Measurements from ENCODE around the gene PLA2G4B. TPM values are rescaled to one million over a fixed set of nuclear protein-coding genes. Genes with fewer than 3 reads are reported as not detected.

PLA2G4B gene
- total and polyA plus RNA-seq, 2 of the 8 experiments (the other 6 are each of a cell fraction or from before 2014, with no cell fraction given), result 4.2 to 9.2 TPM

DNA sequence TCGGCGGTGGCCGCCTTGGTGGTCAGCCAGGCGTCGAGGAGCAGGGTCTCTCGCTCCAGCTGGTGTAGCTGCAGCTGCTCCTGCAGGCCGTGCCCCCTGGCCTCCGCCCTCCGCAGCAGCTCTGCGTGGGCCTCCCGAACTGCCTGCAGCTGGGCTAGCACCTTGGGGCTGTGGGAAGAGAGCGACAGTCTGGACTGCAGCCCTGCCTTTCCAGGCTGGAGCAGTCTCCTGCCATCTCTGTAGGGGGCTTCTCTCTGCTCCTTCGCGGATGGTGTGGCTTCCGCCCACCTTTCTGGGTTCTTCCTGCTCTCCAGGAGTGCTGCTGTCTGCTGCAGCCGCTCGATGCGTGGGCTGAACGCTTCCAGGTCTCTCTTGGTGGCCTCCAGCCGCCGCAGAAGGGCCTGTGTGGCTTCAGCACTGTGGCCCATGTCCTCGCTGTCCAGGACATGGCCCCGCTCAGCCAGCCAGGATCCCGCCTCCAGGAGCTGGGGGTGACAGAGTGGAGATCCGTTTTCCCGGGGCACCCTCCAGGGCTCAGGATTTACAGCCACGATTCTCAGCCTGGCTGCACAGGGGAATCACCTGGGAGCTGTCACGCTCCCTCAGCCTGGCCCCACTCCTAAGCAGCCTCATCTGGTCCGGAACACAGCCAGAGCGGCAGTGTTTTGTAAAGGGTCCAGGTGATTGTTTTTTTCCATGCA lies 16.8 kb downstream of the PLA2G4B start:
- no peak for DNase-seq (ENCODE audit: low read depth in 1 of 2, low spot score in 2 of 2)
- no peak overlapping the region for H3K27ac ChIP-seq (ENCODE audit: low read depth, low read length)

More for the DNA sequence above, 16.8 kb downstream of the PLA2G4B start:
- Histone ChIP-seq H3K14ac (ENCODE audit: insufficient read length) (no peak overlapping the region), H2AK5ac (ENCODE audit: low read depth, low read length) (no peak overlapping the region), H3K27me3 (replicated peaks in 1 of 4; ENCODE audit: control insufficient read depth in 3 of 4, extremely low read depth in 1 of 4, insufficient read depth in 3 of 4, low read length in 3 of 4) (no peaks in the 10 kb centered on the region; a peak in 1 of 7 replicates), H3K56ac (replicated peaks; ENCODE audit: insufficient read length, low read depth, low read length) (no peak overlapping the region), H4K91ac (replicated peaks; ENCODE audit: insufficient read length, low read length) (no peak overlapping the region), H3K4me3 (ENCODE audit: extremely low read depth in 1 of 4, insufficient read depth in 2 of 4, low read depth in 3 of 4, low read length in 4 of 4) (no peak overlapping the region), H2AFZ (ENCODE audit: low read length) (no peak overlapping the region), H3K79me1 (ENCODE audit: low read depth, low read length) (no peaks in the 10 kb centered on the region), H2BK12ac (ENCODE audit: low read depth, low read length) (peak overlapping the region; percentile 60; the same call in 1 of the 2 replicates), H3K9me3 (ENCODE audit: insufficient read depth in 2 of 2, low read depth in 1 of 2, low read length in 1 of 2) (no peaks in the 10 kb centered on the region), H4K20me1 (replicated peaks in 1 of 2; ENCODE audit: control insufficient read depth in 1 of 2, insufficient read depth in 2 of 2, low read length in 2 of 2) (no peaks in the 10 kb centered on the region), H3K4me1 (replicated peaks in 1 of 4; ENCODE audit: control insufficient read depth in 3 of 4, insufficient read depth in 4 of 4, low read length in 3 of 4) (peaks cover 0 to 11% (median 2%) of the 10 kb centered on the region in 4 experiments; a peak in 3 of 7 replicates), H4K5ac (ENCODE audit: insufficient read length, low read depth, low read length) (no peak overlapping the region), H2BK20ac (ENCODE audit: low read length) (no peak overlapping the region), H3K4ac (replicated peaks; ENCODE audit: insufficient read length, low read depth, low read length) (no peak overlapping the region), H3K36me3 (ENCODE audit: control insufficient read depth in 2 of 4, insufficient read depth in 4 of 4, low read length in 3 of 4) (no peaks in the 10 kb centered on the region), H2BK5ac (ENCODE audit: low read depth, low read length) (no peak overlapping the region), H2BK120ac (replicated peaks; ENCODE audit: low read depth, low read length) (no peak overlapping the region), H3K18ac (ENCODE audit: extremely low read depth, low read length) (no peak overlapping the region; the same call in 1 of the 2 replicates), H4K8ac (ENCODE audit: extremely low read depth, insufficient read depth, low read length) (peak overlapping the region; percentile 75), H3K23me2 (ENCODE audit: low read depth, low read length) (0 out of 2 replicates have a peak, but pooled peaks cover 2% of the 10 kb centered on the region), H3K4me2 (ENCODE audit: insufficient read depth in 1 of 2, low read depth in 2 of 2, low read length in 2 of 2) (no peak overlapping the region), H3K9ac (replicated peaks in 1 of 4; ENCODE audit: extremely low read depth in 1 of 4, low read depth in 3 of 4, low read length in 3 of 4) (no peak overlapping the region; a peak in 2 of 7 replicates), H2BK15ac (ENCODE audit: low read length) (0 out of 2 replicates have a peak overlapping the region, but pooled peaks have one; percentile 29), H3K79me2 (ENCODE audit: control insufficient read depth in 1 of 2, insufficient read depth in 2 of 2, low read length in 2 of 2) (no peaks in the 10 kb centered on the region), H3K23ac (ENCODE audit: insufficient read length) (no peak overlapping the region)
- 0 out of 2 replicates have a peak, but pooled peaks have one; percentile 15 for TF ChIP-seq GABPA (IDR thresholded peaks at IDR 0.05; ENCODE audit: borderline replicate concordance, insufficient read depth, low read length)
- no peak for TF ChIP-seq MAFK (IDR thresholded peaks at IDR 0.05; ENCODE audit: low read depth, low read length)
- no peak for FAIRE-seq
- WGBS, 2 experiments (ENCODE audit: extremely low coverage in 1 of 2, insufficient coverage in 1 of 2, insufficient read length in 1 of 2, insufficient replicate concordance in 2 of 2, low coverage in 1 of 2, low lambda C conversion rate in 2 of 2, missing lambda C conversion rate in 1 of 2), result 87% methylated on average over 30 of the region's 30 CpGs; no CpG with 5 or more reads in 1 of the 2 experiments
- POLR2A ChIA-PET (ENCODE audit: partially characterized antibody), result interaction anchor here (1.2 to 7.2 kb wide), 4 partner anchors 10 to 22 kb away, joined by 3 to 45 read pairs (median 6); partner anchors contain the start of gene PLA2G4B
- CTCF ChIA-PET (ENCODE audit: partially characterized antibody), result interaction anchor here (1.1 to 3.5 kb wide), 6 partner anchors 10 to 49 kb away, joined by 3 to 17 read pairs (median 6); no protein-coding TSS in a partner anchor
